ENCODE results near the gene CECR2.

CECR2 gene

GRCh38 chr22:17601031-17601430 is 231.8 kb downstream of the CECR2 start:
- peak in 1 of 2 experiments; percentile 29 for DNase-seq (ENCODE audit: low read depth in 1 of 2, low spot score in 1 of 2)
- no peak for TF ChIP-seq JUND (IDR thresholded peaks at IDR 0.05; ENCODE audit: low read depth)
- in situ Hi-C loops (cut with HindIII; ENCODE audit: low pct_unique_long_range_greater_than_20kb, low sequenced_read_pairs), result no loop called here

- in situ Hi-C loops (cut with HindIII; ENCODE audit: low pct_unique_long_range_greater_than_20kb, low sequenced_read_pairs), result no loop called here
- no peak for DNase-seq (ENCODE audit: low read depth in 1 of 2, low spot score in 1 of 2)
- TF ChIP-seq JUND (IDR thresholded peaks at IDR 0.05; ENCODE audit: low read depth), result no peak
Measured at GRCh38 chr22:17603668-17604067, 234.4 kb downstream of the CECR2 start.

GRCh38 chr22:17606496-17606895 is 237.2 kb downstream of the CECR2 start:
- DNase-seq (ENCODE audit: low read depth in 1 of 2, low spot score in 1 of 2), result no peak
- TF ChIP-seq JUND (IDR thresholded peaks at IDR 0.05; ENCODE audit: low read depth), result no peak
- in situ Hi-C loops (cut with HindIII; ENCODE audit: low pct_unique_long_range_greater_than_20kb, low sequenced_read_pairs), result no loop called here
